GM19193 (cell line): Measurements from ENCODE around the gene TRNP1.

Experiments used
- POLR2A ChIP-seq: IDR thresholded peaks from 4 replicates; pipeline ENCODE4 v1.6.1; 2011; ENCODE audit not compliant: insufficient read depth, insufficient read length; ENCODE audit errors: extremely low read depth

The TRNP1 gene

DNA sequence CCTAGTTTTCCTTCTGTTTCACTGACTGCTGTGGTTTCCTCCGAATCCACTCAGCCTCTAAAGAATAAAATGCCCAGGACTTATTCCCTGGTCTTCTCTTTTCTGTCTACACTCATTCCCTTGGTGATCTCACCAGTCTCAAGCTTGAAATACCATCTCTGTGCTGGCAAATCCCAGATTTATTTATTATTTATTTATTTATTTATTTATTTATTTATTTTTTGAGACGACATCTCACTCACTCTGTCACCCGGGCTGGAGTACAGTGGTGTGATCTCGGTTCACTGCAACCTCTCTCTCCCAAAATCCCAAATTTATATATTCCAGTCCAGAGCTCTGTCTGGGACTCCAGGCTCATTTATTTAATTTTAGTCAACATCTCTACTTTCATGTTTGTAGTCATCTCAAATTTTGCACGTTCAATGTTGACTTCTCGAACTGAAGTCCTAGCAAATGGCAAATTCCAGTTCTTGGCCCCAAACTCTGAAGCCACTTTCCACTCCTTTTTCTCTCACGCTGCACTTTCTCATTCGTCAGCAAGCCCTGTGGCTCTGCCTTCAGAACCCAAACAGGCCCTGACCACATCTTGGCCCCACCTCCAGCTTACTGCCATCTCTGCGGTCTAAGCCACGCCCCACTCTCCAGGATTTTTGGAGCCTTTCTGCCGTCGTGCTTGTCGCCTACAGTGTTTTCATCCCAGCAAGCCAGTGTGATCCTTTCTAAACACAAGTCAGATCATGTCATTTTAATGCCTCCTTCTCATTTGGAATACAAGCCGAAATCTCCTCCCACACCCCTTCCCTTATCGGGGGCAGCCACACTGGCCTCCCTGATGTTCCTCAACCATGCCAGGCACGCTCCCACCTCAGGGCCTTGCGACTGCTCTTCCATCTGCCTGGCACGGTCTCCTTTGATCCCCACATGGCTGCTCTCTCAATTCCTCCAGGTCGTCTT, 33.4 kb downstream of the TRNP1 start:
- TF ChIP-seq POLR2A = no peak

GRCh38 chr1:27027575-27028250, 34.2 kb downstream of the TRNP1 start:
- TF ChIP-seq POLR2A = no peak

- TF ChIP-seq POLR2A = no peak
These were observed 36.0 kb downstream of the TRNP1 start for GRCh38 chr1:27029517-27029916.

DNA sequence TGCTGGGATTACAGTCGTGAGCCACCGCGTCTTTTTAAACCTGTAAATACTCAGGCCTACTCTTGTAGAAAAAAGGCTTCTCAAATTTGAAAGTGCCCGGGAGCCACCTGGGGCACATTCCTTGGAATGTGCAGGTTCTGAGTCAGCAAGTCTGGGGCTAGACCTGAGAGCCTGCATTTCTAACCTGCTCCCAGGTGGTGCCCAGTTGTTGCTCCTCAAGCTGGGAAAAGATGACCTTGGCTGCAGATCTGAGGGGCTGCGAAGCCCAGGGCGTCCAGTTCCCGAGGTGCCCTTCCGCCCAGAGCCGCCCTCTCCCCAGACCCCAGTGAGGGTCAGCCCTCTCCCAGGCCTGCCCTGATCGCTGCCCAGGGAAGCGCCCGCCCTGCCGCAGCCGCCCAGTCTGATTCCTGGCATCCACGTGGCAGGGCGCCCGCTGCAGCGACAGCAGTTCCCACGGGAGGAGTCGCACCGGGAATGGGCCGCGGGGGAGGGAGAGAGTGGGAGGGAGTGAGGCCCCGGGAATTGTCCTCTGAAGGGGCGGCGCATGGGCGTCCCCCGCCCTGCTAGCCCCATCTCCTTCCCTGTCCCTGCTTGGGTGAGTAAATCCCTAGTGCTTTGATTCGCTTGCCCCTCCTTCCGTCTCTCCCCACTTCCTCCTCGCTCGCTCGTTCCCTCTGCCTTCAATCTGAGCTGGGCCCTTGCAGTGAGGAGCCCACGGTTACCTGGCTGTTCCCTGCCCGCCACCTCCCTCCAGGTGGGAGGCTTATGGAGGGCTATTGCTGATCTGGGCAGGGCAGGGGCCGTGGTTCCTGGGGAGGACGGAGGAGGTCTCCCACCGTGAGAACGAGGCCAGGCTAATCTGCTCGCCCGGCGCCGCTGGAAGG, 38.0 kb downstream of the TRNP1 start:
- no peak for TF ChIP-seq POLR2A

- TF ChIP-seq POLR2A = no peak
These were observed 38.6 kb downstream of the TRNP1 start for GRCh38 chr1:27032119-27032461.

DNA sequence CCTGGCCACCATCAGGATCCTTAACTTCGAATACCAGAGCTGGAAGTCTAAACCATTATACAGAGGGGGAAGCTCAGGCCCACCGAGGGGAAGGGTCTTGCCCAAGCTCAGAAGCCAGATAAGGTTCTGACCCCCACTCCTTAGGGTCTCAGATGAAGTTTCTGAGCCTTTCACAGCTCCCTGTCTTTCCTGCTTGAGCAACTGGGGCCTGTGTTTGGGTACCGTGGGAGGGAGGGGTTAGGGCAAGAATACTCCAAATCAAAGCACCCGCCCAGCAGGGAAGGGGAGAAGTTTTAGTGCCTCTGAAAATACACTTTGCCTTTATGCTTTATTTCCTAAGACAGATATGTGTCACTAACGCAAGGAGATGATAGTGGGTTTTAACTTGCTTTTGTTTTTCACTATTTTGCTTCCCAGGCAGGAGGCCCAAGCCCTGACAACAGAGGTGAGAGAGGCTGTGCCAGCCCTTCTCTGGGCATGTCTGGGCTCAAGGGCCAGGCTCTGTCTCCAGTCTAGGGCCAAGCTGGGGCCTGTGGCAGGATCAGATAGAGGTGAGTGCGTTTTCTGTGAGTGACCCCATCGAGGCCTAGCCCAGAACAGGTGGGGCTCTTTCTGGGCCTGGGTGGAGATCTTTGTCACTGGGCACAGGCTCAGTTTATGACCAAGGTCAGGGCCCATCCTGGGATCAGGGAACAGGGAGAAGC, 39.7 kb downstream of the TRNP1 start:
- TF ChIP-seq POLR2A = no peak

GRCh38 chr1:27035344-27035743, 41.9 kb downstream of the TRNP1 start:
- TF ChIP-seq POLR2A = no peak

DNA sequence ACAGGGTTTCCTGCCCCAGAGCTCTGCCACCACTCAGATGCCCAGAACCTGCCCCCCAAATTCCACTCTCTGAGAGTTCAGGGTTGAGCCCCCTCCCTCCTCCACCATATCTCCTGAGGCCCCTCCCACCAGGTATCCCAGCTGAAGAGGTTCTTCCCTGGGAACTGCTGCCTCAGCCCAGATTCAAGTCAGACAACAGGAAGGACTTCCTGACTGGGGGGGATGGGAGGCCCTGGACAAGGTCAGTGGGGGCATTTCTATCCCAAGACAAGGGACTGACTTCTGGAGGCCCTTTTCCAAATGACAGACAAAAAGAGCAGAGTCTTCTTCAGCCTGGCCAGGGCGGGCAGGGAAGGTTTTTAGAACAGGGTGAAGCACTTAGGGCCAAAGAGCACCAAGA, 43.2 kb downstream of the TRNP1 start:
- no peak for TF ChIP-seq POLR2A

GRCh38 chr1:27037518-27037917, 44.0 kb downstream of the TRNP1 start:
- TF ChIP-seq POLR2A = no peak

- TF ChIP-seq POLR2A = no peak
These were observed 44.5 kb downstream of the TRNP1 start for GRCh38 chr1:27038020-27038419.

GRCh38 chr1:27042670-27043069, 49.2 kb downstream of the TRNP1 start:
- no peak for TF ChIP-seq POLR2A

GRCh38 chr1:27044613-27045151, 51.2 kb downstream of the TRNP1 start:
- no peak for TF ChIP-seq POLR2A

DNA sequence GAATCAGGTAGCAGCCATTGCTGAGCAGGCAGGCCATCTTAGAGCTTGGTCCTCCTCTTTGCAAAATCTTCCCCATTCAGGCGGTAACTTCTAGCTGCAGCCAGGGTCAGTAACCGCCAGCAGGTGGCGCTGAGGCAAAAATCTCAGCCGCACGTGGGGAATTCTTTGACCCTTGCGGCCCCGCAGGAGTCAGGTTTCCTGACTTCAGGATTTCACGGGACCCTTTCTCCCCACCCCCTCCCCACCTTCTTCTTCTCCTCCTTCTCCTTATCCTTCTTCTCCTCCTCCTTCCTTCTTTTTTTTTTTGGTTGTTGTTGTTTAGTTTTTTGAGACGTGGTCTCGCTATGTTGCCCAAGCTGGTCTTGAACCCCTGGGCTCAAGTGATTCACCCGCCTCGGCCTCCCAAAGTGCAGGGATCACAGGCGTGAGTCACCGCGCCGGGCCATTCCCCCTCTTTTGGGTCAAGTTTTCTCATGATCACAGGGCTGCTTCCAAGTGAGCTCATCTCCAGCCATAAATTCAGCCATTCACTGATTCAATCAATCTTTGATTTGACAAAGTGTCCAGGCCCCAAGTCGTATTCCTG, 52.6 kb downstream of the TRNP1 start:
- TF ChIP-seq POLR2A = no peak

DNA sequence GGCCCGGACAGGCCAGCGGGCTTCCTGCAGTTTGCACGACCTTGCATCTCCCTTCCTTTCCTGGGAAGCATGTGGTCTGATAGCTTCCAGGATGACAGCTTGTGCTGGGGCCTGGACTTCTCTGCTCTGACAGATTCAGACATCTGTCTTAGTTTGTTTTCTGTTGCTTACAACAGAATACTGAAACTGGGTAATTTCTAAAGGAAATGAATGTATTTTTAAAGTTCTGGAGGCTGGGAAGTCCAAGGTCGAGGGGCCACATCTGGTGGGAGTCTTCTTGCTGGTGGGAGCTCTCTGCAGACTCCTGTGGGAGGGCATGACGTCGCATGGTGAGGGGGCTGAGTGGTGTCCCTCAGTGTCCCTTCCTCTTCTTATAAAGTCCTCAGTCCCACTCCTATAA, 54.4 kb downstream of the TRNP1 start:
- TF ChIP-seq POLR2A = no peak
